Measurements from ENCODE around the gene CD151.
A peak's percentile ranks its signal among the peaks of the same experiment; 100 is the strongest.

The CD151 gene

GRCh38 chr11:832529-833113, at the start of gene CD151:
Gene CD151 (plus strand): TSS chr11:832952. CDS start chr11:836070, 3,118 bp downstream.
- DNase-seq = peak in 1 of 6 experiments; percentile 25

GRCh38 chr11:783581-784015, 49.2 kb upstream of the CD151 start:
- peak in 1 of 6 experiments; percentile 21 for DNase-seq

GRCh38 chr11:786235-787083, 46.3 kb upstream of the CD151 start:
- no peak for DNase-seq

- DNase-seq = no peak
Observed at GRCh38 chr11:787084-787675, 45.6 kb upstream of the CD151 start.

DNA sequence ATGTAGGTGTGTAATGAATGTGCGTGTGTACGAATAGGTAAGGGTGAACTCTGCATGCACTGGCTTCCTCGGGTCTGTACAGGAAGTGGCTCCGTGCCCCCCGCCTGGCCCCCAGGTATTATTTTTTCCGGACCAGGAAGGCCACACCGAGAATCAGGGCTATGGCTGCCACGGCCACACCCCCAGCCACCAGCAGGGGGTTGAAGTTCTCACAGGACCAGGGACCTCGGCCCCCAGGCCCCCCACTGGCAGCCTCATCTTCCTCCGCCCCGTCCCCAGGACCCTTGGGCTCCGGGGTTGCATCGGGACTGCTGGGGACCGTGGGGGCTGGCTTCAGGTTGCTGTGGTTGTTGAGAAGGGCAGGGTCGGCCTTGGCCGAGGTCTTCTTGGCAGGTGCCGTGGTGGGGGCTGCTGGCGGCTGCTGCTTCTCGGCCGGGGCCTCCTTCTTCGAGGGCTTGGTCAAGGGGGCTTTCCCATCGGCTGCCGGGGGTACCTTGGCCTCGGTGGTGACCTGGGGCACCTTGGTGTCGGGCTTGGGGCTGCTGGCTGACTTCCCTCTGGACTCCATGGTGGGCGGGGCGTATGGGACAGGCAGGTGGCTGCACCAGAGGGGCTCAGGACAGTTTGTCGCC, 44.6 kb upstream of the CD151 start:
- no peak for DNase-seq

GRCh38 chr11:788953-789940, 43.5 kb upstream of the CD151 start:
- DNase-seq = no peak

DNA sequence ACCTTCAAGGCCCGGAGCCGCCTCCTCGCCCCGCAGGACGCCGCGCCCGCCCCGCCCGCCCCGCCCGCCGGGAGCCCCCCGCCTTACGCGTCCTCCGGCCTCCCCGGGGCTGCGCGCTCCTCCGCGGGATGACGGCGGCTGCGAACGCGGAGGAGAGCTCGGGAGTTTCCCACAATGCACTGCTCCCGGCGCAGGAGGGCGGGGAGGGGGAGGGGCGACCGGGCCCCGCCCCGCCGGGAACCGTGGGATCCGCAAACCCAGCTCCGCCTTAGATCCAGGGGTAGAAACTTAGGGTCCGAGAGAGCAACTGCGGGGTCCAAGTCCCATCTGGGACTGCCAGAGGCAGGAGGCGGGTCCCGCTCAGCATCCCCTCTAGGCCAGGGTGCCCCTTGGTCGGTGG, 42.8 kb upstream of the CD151 start, which contains the start of gene CEND1:
Gene CEND1 (minus strand): TSS at position 148 of the 400 bp plus-strand sequence. CDS start 1,514 bp downstream, outside the sequence.
- no peak for DNase-seq

- DNase-seq = no peak
Observed at GRCh38 chr11:790721-791564, 41.8 kb upstream of the CD151 start.

DNA sequence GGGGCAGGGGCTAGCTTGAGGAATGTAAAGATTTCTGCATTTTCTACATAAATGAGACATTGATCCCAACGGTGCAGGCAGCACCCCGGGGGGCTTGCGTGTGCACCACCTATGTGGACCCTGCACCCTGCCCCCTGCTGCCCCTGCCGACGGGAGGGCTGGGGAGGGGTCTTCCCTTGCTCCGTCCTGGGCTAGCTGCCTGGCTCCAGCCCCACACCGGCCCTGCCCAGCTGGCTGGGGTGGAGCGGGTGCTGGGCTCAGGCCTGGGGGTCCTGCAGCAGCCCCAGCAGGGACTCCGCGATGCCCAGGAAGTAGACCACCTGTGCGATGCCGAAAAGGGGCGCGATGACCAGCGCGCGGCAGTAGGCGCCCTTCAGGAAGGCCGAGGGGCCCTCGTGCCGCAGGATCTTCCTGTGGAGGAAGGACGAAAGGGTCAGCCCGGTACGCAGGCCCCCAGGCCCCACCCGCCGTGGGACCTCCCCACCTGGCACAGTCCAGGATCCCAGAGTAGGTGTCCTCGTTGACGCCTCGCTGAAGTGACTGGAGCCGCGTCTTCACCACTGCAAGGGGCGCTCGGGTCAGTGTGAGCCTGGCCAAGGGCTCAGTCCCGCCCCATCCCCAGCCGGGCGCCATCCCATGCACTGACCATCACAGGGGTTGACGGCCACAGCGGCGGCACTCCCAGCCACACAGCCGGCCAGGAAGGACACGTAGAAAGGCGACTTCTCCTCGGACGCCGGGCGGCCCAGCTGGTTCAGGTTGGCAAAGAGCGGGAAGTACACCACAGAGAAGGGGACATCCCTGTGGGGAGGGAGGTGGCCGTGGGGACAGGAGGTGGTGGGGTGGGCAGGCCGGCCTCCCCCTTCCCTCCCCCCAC, 40.9 kb upstream of the CD151 start:
- DNase-seq = no peak

DNA sequence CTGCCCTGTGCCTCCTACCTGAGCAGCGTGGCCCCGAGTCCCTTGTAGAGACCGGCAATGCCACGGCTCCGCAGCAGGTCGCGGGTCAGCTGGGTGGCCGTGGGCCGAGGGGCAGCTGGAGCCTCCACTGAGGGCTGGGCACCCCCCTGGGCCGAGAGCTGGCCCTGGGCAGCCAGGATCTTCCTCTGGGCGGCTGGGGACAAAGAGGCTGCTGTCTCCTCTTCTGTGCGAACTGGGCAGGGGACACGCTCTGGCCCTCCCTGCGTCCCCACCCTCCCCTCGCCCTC, 40.3 kb upstream of the CD151 start:
- no peak for DNase-seq

GRCh38 chr11:792873-793272, 39.9 kb upstream of the CD151 start:
- no peak for DNase-seq

- DNase-seq = no peak
Observed at GRCh38 chr11:793556-793955, 39.2 kb upstream of the CD151 start.

GRCh38 chr11:794013-794765, 38.6 kb upstream of the CD151 start:
- DNase-seq = no peak

DNA sequence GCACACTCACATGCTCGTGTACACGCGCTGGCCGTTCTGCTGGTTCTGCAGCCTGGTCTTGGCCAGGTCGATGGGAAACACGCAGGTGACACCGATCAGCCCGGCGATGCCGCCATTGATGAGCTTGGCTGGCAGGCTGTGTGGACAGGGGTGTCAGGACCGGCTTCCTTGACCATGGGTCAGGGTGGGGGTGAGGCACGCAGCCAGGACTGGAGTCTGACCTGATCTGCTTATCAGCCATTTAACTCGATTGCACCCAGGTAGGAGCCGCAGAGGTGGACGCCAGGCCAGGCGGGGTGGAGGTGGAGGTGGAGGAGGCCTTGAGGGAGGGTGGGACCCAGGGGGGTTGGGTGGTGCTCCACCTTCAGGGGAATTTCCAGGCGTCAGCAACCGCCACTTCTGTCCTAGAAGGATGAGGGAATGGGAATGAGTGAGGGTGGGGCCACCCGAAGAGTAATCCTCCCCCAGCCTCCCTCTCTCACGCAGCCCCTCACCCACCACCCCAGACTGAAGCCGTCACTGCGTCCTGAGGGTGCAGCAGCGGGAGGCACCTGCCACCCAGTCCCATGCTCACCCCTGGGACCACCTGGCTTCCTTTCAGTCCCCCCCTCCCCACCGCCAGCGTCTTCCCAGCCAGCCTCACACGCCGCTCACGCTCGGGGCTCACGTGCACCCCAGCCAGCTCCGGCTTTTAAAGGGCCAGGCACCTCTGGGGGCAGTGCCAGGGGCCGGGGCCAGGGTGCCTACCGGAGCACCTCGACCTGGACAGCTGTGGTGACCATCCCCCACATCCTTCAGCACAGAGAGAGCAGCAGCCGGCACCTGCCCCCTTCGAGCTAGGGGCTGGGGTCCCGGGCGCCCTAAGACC, 37.8 kb upstream of the CD151 start:
- no peak for DNase-seq

DNA sequence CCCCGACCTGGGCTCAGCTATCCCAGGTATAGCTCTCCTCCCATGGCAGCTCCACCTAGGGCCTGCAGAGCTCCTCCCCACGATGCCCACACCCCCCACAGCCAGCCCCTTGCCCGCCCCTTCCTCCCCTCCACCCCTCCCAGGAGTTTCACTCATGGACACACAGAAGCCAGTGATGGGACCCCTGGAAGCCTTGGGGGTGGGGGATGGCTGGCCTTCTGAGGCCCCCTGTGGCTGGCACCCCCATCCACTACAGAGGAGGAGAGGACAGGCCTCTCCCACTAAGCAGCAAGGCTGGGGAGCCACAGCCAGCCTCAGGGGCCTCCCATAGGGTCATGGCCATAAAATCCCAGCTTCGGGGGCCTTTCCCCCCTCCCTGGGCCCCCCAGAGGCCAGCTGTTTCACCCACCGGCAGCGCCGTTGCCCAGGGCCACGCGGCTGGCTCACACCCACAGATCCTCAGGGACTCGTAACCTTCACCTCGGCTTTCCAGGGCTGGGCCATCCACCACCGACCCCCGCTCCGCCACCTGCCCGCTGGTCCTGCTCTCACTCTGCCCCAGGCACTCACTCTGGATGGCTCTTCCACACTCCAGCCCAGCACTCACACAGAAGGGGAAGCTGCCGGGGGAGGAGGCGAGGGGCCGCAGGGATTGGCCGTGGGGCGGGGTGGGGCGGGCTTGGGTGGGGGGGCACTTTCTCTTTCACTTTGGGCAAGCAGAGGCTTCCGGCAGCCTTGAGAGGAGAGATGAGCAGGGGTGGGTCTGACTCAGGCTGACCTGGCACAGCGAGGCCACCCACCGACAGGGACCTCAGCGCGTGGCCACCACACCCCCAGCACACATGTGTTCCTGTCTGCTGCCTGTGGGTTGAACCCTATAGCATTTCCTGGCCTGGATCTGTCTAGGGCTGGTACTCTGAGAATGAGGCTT, 36.9 kb upstream of the CD151 start:
- DNase-seq = peak; percentile 69 to 84 (median 80)

DNA sequence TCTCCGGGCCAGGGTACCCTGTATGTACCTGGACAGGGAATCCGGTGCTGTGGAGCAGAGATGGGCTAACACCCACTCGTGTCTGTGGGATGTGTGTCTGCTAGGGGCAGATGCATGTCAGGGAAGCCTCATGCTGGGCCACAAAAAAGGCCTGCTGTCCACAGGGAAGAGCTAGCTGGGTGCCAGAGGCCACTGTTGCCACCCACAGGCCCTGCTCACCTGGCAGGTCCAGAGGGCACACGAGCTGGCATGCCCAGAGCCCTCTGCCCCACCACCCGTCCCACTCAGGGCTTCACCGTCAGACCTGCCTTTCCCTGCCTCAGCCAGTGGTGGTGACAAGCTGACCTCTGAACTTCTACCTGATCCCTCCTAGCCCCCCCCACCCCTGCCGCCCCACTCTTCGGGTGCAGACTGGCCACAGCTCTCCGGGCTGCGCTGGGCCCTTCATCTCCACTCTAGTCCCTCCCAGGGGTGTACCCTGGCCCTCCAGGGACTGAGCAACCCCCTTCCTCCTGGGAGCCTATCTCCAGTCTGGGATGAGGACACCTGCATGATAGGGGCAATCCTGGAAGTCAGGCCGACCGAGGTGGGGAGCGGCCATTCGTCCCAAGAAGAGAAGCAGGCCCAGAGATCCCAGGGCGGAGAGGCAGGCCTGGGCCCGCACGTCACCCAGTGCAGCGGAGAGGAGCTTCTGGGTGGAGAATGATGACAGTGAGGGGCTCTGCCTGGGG, 36.0 kb upstream of the CD151 start:
- no peak for DNase-seq

All from stimulated activated naive CD4-positive, alpha-beta T cell (primary cell).